Effector memory CD8-positive, alpha-beta T cell (primary cell): ENCODE data around the gene TMEM132C.
"Not testable (repeated sequence)": the region's sequence is repeated elsewhere in the genome, so short reads cannot be mapped to it uniquely, and the experiment has no call there.

Source experiments
- ATAC-seq: fragments of 150-1000 bp; cut with Tn5 transposase; replicated peaks from 2 replicates; pipeline ENCODE4 v1.10.0; 2021; ENCODE audit warnings: mild to moderate bottlenecking, moderate library complexity
- DNase-seq, 3 experiments: peaks; one replicate each; pipeline ENCODE4 v3.0.0; 2021
- H3K27ac Mint-ChIP-seq, 2 donors: one replicate each; pipeline ENCODE4 v1.8.0; 2022; ENCODE audit warnings: mild to moderate bottlenecking in 2 of 2, mixed read lengths in 2 of 2, moderate library complexity in 2 of 2
- H3K27me3 Mint-ChIP-seq, 2 donors: one replicate each; pipeline ENCODE4 v1.8.0; 2022; ENCODE audit warnings: mixed read lengths in 2 of 2
- H3K36me3 Mint-ChIP-seq: one replicate; pipeline ENCODE4 v1.8.0; 2022; ENCODE audit warnings: mild to moderate bottlenecking, moderate library complexity, mixed read lengths; ENCODE audit not compliant: insufficient read depth
- H3K4me1 Mint-ChIP-seq, 2 donors: one replicate each; pipeline ENCODE4 v1.8.0; 2022; ENCODE audit warnings: low read depth in 2 of 2, mixed read lengths in 2 of 2
- H3K4me3 Mint-ChIP-seq, 2 donors: one replicate each; pipeline ENCODE4 v1.8.0; 2022; ENCODE audit warnings: mild to moderate bottlenecking in 2 of 2, mixed read lengths in 2 of 2, moderate library complexity in 2 of 2
- H3K9me3 Mint-ChIP-seq, 2 donors: one replicate each; pipeline ENCODE4 v1.8.0; 2022; ENCODE audit warnings: mixed read lengths in 2 of 2

The TMEM132C gene

DNA sequence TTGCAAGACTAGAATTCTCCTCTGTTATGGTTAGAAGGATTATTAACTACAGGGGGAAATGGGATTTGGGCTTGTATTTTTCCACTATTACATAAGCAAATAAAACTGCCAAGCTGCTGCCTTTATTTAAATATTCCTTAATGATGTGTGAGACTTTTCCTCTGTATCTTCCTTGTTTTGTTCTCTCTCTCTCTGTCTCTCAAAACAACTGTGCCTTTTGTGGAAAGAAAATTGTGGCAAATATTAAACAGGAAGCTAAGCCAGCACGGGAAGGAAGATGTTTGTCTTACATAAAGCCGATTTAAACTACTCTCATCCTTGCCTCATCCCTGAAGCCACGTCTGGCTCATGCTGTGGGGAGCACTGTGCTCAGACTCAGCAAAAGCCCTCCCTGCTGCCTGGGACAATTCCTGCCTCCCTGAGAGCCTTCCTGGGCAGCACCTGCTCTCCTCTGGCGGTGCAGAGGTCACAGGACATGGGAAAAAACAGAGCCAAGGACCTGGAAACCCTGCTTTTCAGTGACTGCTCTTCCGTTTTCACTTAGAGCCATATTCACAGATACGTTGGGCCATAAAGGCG lies 319.6 kb downstream of the TMEM132C start:
- H3K4me3 Mint-ChIP-seq: no peak overlapping the region

DNA sequence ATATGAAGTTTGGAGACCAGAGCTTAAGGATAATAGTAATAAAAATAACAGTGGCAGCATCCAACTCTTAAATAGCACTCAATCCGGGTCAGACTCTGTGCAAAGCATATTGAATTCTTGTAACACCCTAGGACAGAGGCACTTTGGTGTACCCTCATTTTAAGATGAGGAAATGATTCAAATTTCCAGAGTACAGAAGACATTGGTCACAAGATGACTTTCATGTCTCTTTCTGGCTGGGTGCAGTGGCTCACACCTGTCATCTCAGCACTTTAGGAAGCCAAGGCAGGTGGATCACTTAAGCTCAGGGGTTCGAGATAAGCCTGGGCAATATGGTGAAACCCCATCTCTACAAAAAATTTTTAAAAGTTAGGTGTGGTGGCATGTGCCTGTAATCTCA lies 320.9 kb downstream of the TMEM132C start:
- DNase-seq: no peak
- ATAC-seq: no peak
- H3K27me3 Mint-ChIP-seq: peaks cover 3 to 23% of the 10 kb centered on the region in 2 donors
- no peaks in the 10 kb centered on the region for H3K4me1 Mint-ChIP-seq
- H3K9me3 Mint-ChIP-seq: no peaks in the 10 kb centered on the region
- no peak overlapping the region for H3K4me3 Mint-ChIP-seq
- peaks cover 2% of the 10 kb centered on the region for H3K36me3 Mint-ChIP-seq
- no peak overlapping the region for H3K27ac Mint-ChIP-seq

More for the DNA sequence above, 319.6 kb downstream of the TMEM132C start:
- Mint-ChIP-seq H3K4me1 (no peaks in the 10 kb centered on the region), H3K27ac (no peak overlapping the region), H3K36me3 (peaks cover 2% of the 10 kb centered on the region), H3K27me3 (peaks cover 0 to 23% of the 10 kb centered on the region in 2 donors), H3K9me3 (no peaks in the 10 kb centered on the region)
- DNase-seq (no peak), ATAC-seq (no peak)

DNA sequence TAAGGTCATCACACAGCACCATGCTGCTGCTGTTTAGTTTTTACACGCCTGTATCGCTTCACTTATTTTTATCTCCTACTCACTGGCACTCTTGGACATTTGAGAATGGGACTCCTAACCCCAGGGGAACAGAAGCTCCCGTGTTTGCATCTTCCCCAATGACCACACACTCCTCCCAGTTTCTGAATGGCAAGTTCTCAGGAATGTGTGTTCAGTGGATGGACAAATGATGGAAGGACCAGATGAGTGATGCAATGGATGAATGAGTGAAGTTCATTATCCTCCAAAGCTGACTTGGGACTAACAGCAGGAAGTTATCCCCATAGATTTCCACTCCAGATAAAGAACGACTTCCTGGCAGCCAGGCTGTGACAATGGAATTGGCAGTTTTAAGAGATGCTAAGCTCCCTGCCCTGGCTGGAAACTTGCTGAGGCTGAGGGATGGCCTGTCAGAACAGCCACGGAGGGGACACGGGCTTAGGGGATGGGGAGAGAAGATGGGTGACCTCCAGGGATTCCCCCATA lies 325.3 kb downstream of the TMEM132C start:
- no peak for ATAC-seq
- peaks cover 11 to 25% of the 10 kb centered on the region in 2 donors for H3K27me3 Mint-ChIP-seq
- no peak overlapping the region for H3K4me3 Mint-ChIP-seq
- no peaks in the 10 kb centered on the region for H3K9me3 Mint-ChIP-seq
- no peak for DNase-seq
- H3K36me3 Mint-ChIP-seq: peaks cover 6% of the 10 kb centered on the region
- H3K4me1 Mint-ChIP-seq: no peaks in the 10 kb centered on the region
- H3K27ac Mint-ChIP-seq: no peak overlapping the region

DNA sequence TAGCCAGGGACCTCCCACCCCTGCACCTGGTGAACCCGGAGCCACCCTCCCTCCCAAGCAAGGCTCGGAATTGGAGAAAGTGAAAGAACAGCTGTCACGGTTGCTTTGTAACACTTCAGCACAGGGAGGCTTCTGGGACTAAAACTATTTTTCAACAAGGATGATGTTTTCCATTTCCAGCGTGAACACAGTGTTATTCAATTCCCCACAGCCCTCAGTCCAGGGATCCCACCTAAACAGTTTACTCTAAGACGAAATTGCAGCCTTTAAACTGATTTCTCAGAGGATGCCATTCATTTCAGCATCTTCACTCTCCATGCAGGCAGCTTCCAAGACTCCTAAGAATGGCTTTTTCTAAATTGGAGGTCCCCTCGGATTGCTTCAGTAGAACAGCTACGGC lies 327.6 kb downstream of the TMEM132C start:
- no peak for ATAC-seq
- H3K36me3 Mint-ChIP-seq: peaks cover 6% of the 10 kb centered on the region
- DNase-seq: no peak
- H3K4me1 Mint-ChIP-seq: no peaks in the 10 kb centered on the region
- H3K9me3 Mint-ChIP-seq: no peaks in the 10 kb centered on the region
- H3K4me3 Mint-ChIP-seq: no peak overlapping the region
- no peak overlapping the region for H3K27ac Mint-ChIP-seq
- H3K27me3 Mint-ChIP-seq: peaks cover 15 to 24% of the 10 kb centered on the region in 2 donors

DNA sequence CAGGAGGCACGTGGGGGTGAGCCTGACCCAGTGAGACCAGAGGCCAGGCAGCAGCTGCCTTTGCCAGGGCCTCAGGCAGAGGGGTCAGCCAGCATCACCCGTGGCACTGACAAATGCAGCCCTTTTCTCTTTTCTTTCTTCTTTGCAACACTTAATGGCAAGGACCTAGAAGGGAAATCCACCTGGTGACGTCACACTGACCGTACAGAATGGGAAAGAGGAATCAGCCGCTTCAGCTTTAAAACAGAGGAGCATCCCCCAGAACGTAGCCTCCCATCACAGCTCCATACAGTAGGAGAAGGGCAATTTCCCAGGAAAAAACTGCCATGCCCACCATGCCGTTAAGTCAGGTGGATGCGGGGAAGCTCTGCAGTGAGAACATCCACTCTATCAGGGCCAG lies 328.6 kb downstream of the TMEM132C start:
- H3K4me3 Mint-ChIP-seq: no peak overlapping the region
- peaks cover 4% of the 10 kb centered on the region for H3K36me3 Mint-ChIP-seq
- DNase-seq (no peak), ATAC-seq (no peak)
- H3K27ac Mint-ChIP-seq: no peak overlapping the region
- H3K4me1 Mint-ChIP-seq: no peaks in the 10 kb centered on the region
- peaks cover 15 to 24% of the 10 kb centered on the region in 2 donors for H3K27me3 Mint-ChIP-seq
- no peaks in the 10 kb centered on the region for H3K9me3 Mint-ChIP-seq

DNA sequence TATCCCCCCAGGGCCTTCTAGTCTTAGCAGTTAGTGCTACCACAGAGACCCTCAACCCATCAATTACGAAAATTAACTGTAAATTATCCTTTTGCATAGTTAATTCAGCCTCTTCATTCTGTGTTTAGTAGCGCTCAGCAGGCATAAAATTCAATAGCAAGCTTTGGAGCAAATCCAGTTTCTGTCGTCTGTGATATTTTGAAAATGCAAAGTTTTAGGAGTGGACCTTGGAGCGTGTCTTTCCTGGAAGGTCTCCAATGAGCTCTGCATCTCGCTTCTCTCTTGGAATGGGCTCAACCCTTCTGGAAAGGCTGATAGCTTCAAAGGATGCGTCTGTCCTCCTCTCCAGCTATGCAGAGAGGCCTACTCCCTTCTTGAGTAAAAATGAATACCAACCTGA lies 333.9 kb downstream of the TMEM132C start:
- no peak overlapping the region for H3K27ac Mint-ChIP-seq
- DNase-seq (no peak), ATAC-seq (no peak)
- no peaks in the 10 kb centered on the region for H3K9me3 Mint-ChIP-seq
- no peaks in the 10 kb centered on the region for H3K4me1 Mint-ChIP-seq
- H3K4me3 Mint-ChIP-seq: no peak overlapping the region
- H3K36me3 Mint-ChIP-seq: peaks cover 4% of the 10 kb centered on the region
- H3K27me3 Mint-ChIP-seq: peaks cover 4 to 11% of the 10 kb centered on the region in 2 donors

DNA sequence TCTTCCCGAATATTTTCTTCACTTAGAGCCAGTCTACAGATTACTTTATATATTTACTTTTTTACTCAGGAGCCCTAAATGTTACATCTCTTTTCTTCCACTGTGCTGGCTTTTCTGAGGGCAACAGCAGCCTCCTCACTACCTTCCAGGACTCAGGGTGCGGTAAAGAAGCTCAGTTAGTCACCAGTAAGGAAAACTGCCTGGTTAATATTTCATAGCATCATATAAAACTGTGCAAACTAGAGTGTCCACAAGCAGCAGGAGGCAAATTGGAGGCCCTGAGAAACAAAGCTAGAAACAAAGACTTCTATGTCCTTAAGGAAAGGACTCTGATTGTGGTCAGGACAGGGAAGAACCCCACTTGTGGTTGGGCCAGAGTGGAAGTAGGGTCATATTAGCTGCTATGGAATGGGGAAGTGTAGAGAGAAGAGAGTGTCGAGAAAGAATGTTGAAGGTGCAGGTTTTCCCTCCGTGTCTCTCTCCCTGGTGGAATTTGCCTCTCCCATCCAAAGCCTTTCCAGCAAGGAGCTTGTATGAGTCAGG lies 336.7 kb downstream of the TMEM132C start:
- no peaks in the 10 kb centered on the region for H3K9me3 Mint-ChIP-seq
- peaks cover 8 to 12% of the 10 kb centered on the region in 2 donors for H3K27me3 Mint-ChIP-seq
- DNase-seq: no peak
- no peaks in the 10 kb centered on the region for H3K4me1 Mint-ChIP-seq
- no peaks in the 10 kb centered on the region for H3K36me3 Mint-ChIP-seq
- no peak overlapping the region for H3K4me3 Mint-ChIP-seq
- H3K27ac Mint-ChIP-seq: no peak overlapping the region
- ATAC-seq: no peak

DNA sequence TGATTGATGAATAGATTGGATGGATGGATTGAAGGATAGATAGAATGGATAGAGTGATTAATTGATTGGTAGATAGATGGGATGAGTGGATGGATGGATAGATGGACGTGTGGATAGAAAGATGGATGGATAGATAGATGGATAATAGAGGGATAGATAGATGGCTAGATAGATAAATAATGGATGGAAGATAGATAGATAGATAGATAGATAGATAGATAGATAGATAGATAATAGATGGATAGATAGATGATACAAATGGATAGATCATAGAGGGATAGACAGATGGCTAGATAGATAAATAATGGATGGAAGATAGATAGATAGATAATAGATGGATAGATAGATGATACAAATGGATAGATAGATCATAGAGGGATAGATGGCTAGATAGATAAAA lies 337.2 kb downstream of the TMEM132C start:
- not testable (repeated sequence) for H3K9me3 Mint-ChIP-seq

DNA sequence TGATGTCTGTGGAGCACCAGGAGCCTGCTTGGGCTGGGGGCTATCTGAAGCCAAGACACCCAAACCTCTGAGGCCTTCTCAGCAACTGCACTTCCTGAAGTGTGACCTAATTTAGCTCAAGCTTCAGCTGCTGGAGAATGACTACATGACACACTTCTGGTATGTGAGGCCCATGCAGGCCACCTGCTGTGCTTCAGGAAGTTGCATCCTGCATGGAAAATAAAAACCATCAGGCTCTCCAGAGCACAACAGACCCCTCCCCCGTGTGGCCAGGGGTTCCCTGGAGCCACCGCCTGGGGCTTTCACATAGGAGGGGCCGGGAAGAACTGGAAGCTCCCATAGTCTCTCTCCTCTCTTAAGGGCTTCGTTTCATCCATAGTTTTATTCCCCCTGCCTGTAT lies 339.1 kb downstream of the TMEM132C start:
- ATAC-seq: no peak
- Mint-ChIP-seq H3K27me3 (peaks cover 8 to 14% of the 10 kb centered on the region in 2 donors), H3K9me3 (no peaks in the 10 kb centered on the region), H3K4me3 (no peak overlapping the region), H3K27ac (peak overlapping the region in 1 of 2 donors; percentile 11), H3K4me1 (no peaks in the 10 kb centered on the region), H3K36me3 (no peaks in the 10 kb centered on the region)
- no peak for DNase-seq

More for the DNA sequence above, 337.2 kb downstream of the TMEM132C start:
- DNase-seq, H3K27ac Mint-ChIP-seq, H3K4me1 Mint-ChIP-seq, H3K4me3 Mint-ChIP-seq, H3K36me3 Mint-ChIP-seq, ATAC-seq: not testable (repeated sequence)
- H3K27me3 Mint-ChIP-seq: peaks cover 8 to 12% of the 10 kb centered on the region in 2 donors

DNA sequence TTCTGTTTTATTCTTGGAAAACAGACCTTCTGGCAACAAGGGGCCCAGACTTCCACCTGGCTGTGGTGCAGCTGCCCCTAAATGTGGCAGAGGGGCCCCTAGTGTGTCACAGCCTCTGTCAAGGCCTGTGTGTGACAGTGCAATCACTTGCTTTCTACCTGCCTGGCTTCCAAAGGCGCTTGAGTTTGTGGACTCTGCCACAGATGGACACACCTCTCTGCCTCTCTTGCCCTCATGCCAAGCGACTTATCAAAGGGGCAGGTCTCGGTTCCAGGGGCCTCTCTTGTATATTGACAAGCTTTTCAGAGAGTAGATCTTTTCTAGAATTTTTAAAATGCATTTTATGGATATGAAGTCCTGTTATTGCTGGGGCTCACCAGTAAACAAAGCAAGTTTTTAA lies 339.6 kb downstream of the TMEM132C start:
- Mint-ChIP-seq H3K27me3 (peaks cover 8 to 19% of the 10 kb centered on the region in 2 donors), H3K4me3 (no peak overlapping the region), H3K36me3 (no peaks in the 10 kb centered on the region), H3K4me1 (peaks cover 0 to 1% of the 10 kb centered on the region in 2 donors), H3K9me3 (no peaks in the 10 kb centered on the region), H3K27ac (peak overlapping the region in 1 of 2 donors; percentile 11)
- ATAC-seq (no peak), DNase-seq (no peak)

DNA sequence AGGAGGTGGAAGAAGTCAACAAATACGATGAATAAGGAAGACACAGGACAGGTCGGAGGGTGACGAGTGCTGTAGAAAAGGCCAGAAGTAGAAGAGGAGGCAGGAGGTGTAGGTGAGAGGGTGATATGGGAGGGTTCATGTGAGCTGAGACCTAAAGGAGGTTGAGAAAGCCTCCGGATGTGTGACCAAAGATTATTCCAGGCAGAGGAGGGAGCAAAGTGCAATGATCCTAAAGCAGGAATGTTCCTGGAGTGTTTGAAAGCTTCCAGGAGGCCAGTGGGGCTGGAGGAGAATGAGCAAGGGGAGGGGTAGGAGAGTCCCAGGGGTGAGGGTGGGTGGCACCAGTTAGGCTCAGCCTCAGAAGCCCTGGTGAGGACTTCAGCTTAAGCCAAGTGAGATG lies 340.0 kb downstream of the TMEM132C start:
- no peak overlapping the region for H3K4me3 Mint-ChIP-seq
- peaks cover 8 to 22% of the 10 kb centered on the region in 2 donors for H3K27me3 Mint-ChIP-seq
- DNase-seq: no peak
- peaks cover 0 to 1% of the 10 kb centered on the region in 2 donors for H3K4me1 Mint-ChIP-seq
- H3K27ac Mint-ChIP-seq: no peak overlapping the region
- no peak for ATAC-seq
- H3K9me3 Mint-ChIP-seq: no peaks in the 10 kb centered on the region
- no peaks in the 10 kb centered on the region for H3K36me3 Mint-ChIP-seq

DNA sequence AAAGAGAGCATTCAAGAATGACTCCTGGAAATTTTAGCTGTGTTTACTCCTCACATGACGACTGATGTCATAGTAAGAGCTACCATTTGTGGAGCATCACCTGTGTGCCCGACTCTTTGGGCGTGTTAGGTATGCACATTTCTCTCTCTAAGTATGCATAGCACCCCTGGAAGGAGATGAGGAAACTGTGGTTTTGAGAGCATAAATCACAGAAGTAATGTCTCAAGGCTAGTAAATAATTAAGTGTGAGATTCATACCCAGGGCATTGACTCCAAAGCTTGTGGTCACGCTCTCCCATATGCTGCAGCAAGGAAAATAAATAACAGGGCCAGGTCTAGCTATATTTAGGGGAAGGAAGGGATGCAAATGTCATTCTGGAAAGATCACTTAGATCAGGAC lies 340.7 kb downstream of the TMEM132C start:
- no peaks in the 10 kb centered on the region for H3K9me3 Mint-ChIP-seq
- H3K27me3 Mint-ChIP-seq: peaks cover 15 to 29% of the 10 kb centered on the region in 2 donors
- no peaks in the 10 kb centered on the region for H3K36me3 Mint-ChIP-seq
- DNase-seq: no peak
- H3K4me3 Mint-ChIP-seq: no peak overlapping the region
- no peak overlapping the region for H3K27ac Mint-ChIP-seq
- peaks cover 0 to 1% of the 10 kb centered on the region in 2 donors for H3K4me1 Mint-ChIP-seq
- ATAC-seq: no peak

DNA sequence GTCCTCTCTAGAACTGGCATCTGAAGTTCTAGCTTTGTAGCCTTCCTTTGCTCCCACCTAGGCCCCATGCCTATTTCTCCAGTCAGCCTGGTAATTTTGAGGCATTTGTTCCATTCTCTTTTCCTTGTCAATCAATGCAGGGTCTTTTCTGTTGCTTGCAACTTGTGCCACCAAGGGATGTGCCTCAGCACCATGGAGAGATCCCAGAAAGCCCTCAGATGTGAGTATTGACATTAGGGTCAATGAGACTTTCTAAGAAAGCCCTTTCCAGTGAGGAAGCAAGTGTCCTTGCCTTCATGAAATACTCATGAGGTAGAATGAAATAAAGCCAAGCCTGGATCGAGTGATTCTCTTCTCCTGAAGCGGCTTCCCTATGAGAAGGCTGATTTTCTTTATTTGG lies 342.9 kb downstream of the TMEM132C start:
- Mint-ChIP-seq H3K27me3 (peaks cover 32 to 39% of the 10 kb centered on the region in 2 donors), H3K9me3 (no peaks in the 10 kb centered on the region), H3K4me3 (no peak overlapping the region), H3K27ac (no peak overlapping the region), H3K4me1 (peaks cover 0 to 1% of the 10 kb centered on the region in 2 donors), H3K36me3 (no peaks in the 10 kb centered on the region)
- no peak for ATAC-seq
- no peak for DNase-seq

DNA sequence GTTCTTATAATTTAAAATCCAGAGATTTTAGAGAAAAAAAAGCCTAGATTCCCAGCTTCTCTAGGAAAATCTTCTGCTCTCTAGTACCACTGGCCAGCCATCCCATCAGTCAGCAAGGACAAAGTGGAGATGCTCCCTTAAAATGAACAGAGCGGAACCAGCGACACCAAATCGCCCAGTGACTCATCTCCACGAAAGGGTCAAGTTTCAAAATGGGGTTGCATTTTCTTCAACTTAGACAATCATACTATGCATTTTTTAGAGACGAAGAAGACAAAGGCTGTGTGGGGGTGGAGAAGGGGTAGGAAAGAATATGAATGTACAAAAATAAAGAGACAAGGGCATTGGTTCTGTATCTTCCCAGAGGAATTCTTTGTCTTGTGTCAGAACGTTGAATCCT lies 344.8 kb downstream of the TMEM132C start:
- Mint-ChIP-seq H3K36me3 (no peaks in the 10 kb centered on the region), H3K27ac (no peak overlapping the region), H3K9me3 (no peaks in the 10 kb centered on the region), H3K4me3 (no peak overlapping the region), H3K27me3 (peaks cover 30 to 36% of the 10 kb centered on the region in 2 donors), H3K4me1 (peaks cover 0 to 1% of the 10 kb centered on the region in 2 donors)
- DNase-seq (no peak), ATAC-seq (no peak)
